Hematopoietic multipotent progenitor cell treated with erythropoietin and hydrocortisone succinate and interleukin-3 and kit ligand, for 4 days (in vitro differentiated cells): ENCODE data around the gene ARRB1.
"Not testable (repeated sequence)": the region's sequence is repeated elsewhere in the genome, so short reads cannot be mapped to it uniquely, and the experiment has no call there.

ENCODE experiments used
- DNase-seq: peaks from one replicate; pipeline ENCODE4 v3.0.0-alpha.2; 2015

Gene ARRB1

GRCh38 chr11:75351541-75351790, at the start of gene ARRB1:
TSS of gene ARRB1 (minus strand) at chr11:75351661. CDS start at chr11:75351607, 54 bp downstream.
- no peak for DNase-seq

GRCh38 chr11:75400146-75400865, 48.8 kb upstream of the ARRB1 start:
- DNase-seq: peak; percentile 41

- peak; percentile 98 for DNase-seq
Observed at GRCh38 chr11:75399344-75400145, 48.1 kb upstream of the ARRB1 start, which contains the start of gene RPS3. TSS of gene RPS3 (plus strand) at chr11:75399518. CDS start at chr11:75399548, 30 bp downstream.

GRCh38 chr11:75398906-75399305, 47.4 kb upstream of the ARRB1 start:
- DNase-seq: no peak

DNA sequence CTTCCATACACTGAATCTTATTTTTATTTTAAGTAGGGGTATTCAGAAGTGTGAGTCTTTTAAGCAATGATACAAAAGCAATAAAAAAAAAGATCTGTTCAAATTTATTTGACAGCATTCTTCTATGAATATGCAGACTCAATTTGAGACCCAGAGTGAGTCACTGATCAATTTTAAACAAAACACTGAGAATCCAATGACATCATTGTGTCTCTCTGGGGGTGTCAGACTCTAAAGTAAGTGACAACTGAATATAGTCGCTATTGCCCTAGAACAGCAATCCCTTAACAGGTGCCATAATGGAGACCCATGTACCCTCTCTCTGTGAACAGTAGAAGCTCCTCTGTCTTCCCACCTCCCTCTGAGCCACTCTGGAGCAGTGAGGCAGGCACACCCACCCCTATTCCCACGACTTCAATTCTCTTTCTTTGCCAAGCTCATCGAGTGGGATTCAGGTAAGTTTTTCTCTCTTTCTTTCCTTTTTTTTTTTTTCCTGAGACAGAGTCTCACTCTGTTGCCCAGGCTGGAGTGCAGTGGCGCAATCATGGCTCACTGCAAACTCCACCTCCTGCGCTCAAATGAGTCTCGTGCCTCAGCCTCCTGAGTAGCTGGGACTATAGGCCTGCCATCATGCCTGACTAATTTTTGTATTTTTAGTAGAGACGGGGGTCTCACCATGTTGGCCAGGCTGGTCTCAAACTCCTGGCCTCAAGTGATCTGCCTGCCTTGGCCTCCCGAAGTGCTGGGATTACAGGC, 42.8 kb upstream of the ARRB1 start:
- DNase-seq: no peak

DNA sequence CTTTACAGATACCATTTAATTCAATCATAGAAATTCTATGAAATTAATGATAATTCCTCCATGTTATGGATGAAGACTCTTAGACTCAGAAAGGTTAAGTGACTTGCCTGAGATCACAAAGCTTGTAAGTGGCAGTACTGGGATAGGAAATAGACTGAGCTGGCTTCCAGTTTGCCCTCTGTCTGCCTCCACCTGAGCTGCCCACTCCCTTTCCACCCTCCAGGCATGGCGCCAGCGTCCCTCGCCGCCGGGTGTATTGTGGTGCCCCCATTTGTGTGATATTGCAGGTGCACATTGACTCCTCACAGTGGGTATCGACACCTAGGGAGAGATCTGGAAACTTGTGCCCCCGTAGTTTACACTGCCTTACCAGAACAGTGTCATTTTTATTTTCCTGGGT, 38.5 kb upstream of the ARRB1 start:
- no peak for DNase-seq

GRCh38 chr11:75389276-75389605, 37.8 kb upstream of the ARRB1 start:
- no peak for DNase-seq

DNA sequence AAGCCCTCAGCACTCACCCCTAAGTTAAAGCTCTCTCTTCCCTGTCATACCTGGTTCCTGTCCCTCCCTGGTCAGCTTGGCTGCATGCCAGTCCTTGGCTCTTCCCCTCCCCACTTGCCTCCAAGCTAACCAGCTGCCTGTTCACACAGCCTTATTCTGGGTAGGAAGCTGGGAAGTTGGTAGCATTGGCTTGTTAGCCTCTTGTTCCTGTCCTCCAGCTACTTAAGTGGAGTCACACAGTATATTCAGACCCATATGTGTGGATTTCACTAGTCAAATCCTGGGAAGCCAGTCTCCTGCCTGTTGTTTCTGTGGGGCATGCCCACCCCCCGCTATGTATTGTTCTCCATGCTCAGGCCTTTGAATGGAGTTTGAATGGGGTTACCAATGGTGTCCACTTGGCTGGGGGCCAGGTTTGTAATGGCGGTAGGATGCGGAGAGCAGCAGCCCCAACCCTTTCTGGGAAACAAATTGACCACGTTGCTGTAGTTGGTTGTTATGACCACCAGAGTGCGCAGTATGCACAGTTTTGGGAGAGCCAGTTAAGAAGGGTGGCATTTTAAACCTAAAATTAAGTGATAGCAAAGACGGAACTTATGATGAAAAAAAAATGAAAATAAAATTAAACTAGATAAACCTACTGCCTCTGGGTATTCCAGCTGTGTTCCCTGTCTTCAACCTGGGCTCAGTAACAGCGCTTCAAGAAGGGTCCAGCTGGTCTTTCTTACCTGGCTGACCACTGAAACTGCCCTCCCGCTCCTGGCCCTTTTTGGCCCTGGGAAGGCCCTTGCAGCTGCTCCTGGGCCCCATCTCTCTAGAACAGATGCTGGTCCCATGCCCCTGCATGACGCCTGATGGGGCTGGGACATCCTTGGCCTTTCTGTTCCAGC, 37.2 kb upstream of the ARRB1 start:
- DNase-seq: peak; percentile 94

DNA sequence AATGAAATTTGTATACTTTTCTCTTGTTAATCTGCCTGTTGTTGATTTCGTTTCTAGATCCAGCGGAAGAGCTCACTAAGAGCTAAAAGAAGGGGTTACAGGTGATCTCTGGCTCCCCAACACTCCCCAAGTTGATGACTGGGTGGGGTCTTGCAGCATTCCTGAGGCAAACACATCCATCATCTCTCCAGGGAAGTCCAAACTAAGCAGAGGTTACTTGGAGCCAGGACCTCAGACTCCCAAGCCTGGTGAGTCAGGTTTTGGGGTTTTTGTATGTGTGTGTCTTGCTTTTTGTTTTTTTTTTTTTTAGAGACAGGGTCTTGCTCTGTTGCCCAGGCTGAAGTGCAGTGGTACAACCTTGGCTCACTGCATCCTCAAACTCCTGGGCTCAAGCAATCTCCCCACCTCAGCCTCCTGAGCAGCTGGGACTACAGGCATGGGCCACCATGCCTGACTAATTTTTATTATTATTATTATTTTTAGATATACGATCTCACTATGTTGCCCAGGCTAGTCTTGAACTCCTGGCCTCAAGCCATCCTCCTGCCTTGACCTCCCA, 36.4 kb upstream of the ARRB1 start:
- DNase-seq: no peak

DNA sequence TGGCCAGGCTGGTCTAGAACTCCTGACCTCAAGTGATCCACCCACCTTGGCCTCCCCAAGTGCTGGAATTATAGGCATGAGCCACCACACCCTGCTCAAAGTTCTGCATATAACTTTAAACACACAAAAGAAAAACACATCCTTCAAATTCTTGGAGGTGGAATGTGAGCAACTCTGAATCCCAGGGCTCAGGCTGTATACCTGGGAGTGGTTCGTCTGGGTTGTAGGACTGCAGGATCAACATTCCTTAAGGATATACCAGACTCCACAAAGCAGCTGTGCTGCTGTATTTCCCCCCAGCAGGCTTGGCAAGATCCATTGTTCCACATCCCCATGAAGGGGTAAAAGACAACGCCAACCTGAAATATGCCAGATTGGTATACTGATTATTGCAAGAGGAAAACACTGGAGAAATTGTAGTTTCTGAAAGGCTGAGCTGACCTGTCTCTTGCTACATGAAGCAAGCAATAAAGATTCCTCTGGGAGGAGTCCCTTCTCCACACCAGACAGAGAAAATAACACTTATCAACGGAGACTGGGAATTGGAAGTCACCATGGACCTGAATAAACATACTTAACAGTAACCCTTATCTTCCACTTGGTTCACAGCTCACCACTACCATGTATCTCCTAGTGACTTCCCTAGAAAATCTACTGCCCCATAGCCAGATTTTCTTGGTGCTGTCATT, 35.6 kb upstream of the ARRB1 start:
- DNase-seq: no peak

- DNase-seq: peak; percentile 87
Observed at GRCh38 chr11:75384438-75385080, 33.1 kb upstream of the ARRB1 start.

DNA sequence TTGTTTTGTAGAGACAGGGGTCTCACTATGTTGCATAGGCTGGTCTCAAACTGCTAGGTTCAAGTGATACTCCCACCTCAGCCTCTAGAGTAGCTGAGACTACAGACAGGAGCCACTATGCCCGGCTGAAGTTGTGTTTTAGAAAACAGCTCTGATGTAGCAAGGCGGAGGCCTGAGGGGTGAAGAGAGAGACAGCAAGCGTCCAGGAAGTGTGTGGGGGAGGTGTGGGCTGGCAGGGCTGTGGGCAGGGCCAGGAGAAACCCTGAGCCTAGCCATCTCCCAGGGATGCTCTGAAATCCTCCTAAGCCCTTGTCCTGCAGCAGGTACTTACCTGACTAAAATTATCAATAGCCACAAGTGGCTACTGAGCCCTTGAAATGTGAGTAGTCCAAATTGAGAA, 31.8 kb upstream of the ARRB1 start:
- peak; percentile 88 for DNase-seq

- DNase-seq: peak; percentile 69
Observed at GRCh38 chr11:75380716-75381420, 29.4 kb upstream of the ARRB1 start.

DNA sequence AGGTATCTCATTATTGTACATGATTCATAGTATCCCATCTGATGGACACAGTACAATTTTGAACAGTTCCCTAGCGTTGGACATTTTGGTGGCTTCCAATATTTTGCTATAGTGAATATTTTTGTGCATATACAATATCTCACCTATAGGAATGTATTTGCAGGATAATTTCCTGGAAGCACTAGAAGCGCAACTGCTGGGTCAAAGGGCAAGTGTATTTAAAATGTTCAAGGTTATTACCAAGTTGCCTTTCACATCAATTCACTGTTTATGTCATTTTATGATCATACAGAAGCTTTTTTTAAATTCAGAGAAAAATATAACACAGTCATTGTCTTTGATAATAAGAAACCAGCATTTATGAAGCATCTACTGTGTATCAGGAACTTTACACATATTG, 28.8 kb upstream of the ARRB1 start:
- DNase-seq: no peak

DNA sequence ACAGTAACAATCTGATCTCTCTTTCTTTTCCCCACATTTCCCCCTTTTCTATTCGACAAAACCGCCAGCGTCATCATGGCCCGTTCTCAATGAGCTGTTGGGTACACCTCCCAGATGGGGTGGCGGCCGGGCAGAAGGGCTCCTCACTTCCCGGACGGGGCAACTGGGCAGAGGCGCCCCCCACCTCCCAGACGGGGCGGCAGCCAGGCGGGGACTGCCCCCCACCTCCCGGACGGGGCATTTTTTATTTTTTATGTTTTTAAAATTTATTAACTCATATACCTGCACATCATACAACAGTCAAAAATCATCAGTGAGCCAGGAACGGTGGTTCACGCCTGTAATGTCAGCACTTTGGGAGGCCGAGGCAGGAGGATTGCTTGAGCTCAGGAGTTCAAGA, 27.3 kb upstream of the ARRB1 start:
- not testable (repeated sequence) for DNase-seq

GRCh38 chr11:75376175-75376574, 24.7 kb upstream of the ARRB1 start:
- no peak for DNase-seq

GRCh38 chr11:75375626-75376025, 24.2 kb upstream of the ARRB1 start:
- no peak for DNase-seq

DNA sequence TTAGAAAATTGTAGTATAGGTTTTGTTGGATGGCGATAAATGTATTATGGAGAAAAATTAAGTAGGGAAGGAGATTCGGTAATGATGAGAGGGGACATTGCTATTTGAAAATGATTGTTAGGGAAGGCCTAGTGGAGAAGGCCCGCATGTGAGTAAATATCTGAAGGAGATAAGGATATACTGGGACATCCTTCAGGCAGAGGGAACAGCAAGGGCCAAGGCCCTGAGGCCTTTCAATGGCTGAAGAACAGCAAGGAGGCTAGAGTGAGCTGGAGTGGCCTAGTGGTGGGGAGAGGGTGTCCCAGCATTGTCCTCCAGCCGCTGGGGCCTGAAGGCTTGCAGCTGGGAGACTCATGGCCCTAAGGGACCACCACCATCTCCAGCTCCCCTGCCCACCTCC, 23.2 kb upstream of the ARRB1 start:
- no peak for DNase-seq

DNA sequence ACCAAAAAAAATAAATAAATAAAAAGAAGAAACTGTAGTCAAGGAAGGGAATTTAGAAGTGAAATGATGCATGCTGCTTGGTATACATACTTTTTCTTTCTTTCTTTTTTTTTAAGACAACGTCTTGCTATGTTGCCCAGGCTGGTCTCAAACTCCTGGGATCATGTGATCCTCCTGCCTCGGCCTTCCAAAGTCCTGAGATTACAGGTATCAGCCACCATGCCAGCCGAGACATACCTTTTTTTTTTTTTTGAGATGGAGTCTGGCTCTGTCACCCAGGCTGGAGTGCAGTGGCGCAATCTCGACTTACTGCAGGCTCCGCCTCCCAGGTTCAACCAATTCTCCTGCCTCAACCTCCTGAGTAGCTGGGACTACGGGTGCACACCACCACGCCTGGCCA, 21.7 kb upstream of the ARRB1 start:
- DNase-seq: no peak

DNA sequence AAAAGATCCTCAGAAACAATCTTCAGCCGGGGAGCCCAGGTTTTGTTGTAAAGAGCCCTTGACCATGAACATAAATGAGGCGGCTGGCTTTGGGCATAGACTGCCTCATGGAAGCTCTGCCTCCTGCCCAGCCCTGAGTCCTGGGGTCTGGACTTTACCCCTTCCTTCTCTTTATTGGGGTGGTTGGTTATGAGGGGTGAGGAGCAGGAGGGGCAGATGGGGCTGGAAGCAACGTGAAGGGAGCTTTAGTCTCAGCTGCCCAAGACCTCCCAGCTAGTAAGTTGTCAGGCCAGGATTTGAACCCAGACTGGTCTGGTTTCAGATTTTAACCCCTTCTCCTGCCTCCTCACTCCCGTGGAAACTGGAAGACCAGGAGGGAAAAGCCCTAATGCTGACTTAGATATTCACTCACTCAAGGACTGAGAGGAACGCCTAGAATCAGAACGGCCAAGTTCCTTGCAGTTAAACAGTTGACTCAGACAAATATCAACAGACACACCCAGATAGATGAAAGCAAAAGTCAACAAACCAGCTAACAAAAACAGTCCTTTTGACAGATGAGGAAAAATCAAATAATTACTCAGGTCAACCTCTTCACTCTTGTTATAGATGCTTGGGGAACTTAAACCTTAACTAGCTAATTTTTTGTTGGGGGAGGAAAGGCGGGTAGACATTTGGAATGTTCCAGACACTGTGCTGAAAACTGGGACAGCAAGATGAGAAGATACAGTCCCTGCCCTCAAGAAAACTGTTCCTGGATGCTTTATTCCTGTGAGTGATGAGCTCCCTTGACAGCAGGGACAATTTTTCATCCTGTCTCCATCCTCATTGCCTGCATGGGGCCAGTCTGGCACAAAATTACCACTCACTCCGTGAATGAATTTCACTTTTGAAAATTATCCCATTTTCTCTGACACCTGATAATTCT, 20.8 kb upstream of the ARRB1 start:
- DNase-seq: no peak
